Spleen (tissue), 13 donors: Measurements from ENCODE around the gene FCRL2. TPM values are rescaled to one million over a fixed set of nuclear protein-coding genes. Genes with fewer than 3 reads are reported as not detected.

Experiments used
- DNase-seq: peaks from one replicate; pipeline ENCODE4 v3.0.0-alpha.2; 2020
- H3K27ac ChIP-seq, 8 donors: fragments of 200-600 bp; sonication (generic) in 7 of 8; 1 replicate in 4 of 8; 2 replicates in 4 of 8; pipeline versions ENCODE4 v1.5.0 to v1.8.0; 2016 to 2021; ENCODE audit warnings: inconsistent platforms in 4 of 8, mild to moderate bottlenecking in 4 of 8, moderate library complexity in 1 of 8
- H3K27me3 ChIP-seq, 7 donors: fragments of 200-600 bp; sonication (generic) in 6 of 7; replicated peaks in 1 of 7; 1 replicate in 4 of 7; 2 replicates in 3 of 7; pipeline versions ENCODE4 v1.5.0 to v1.8.0; 2016 to 2021; ENCODE audit warnings: inconsistent platforms in 3 of 7, mild to moderate bottlenecking in 1 of 7
- H3K36me3 ChIP-seq, 6 donors: fragments of 200-600 bp; sonication (generic) in 5 of 6; 1 replicate in 4 of 6; 2 replicates in 2 of 6; pipeline versions ENCODE4 v1.5.0 to v1.8.0; 2016 to 2021; ENCODE audit warnings: inconsistent platforms in 2 of 6
- H3K4me1 ChIP-seq, 6 donors: fragments of 200-600 bp; sonication (generic) in 5 of 6; 1 replicate in 3 of 6; 2 replicates in 3 of 6; pipeline versions ENCODE4 v1.5.0 to v1.8.0; 2016 to 2021; ENCODE audit warnings: inconsistent platforms in 3 of 6
- H3K4me3 ChIP-seq, 8 donors: fragments of 200-600 bp; sonication (generic) in 7 of 8; 1 replicate in 4 of 8; 2 replicates in 4 of 8; pipeline versions ENCODE4 v1.5.0 to v1.8.0; 2016 to 2021; ENCODE audit warnings: inconsistent platforms in 4 of 8, mild to moderate bottlenecking in 4 of 8, moderate library complexity in 2 of 8
- H3K9me3 ChIP-seq, 8 donors: fragments of 200-600 bp; sonication (generic) in 7 of 8; 1 replicate in 4 of 8; 2 replicates in 4 of 8; pipeline versions ENCODE4 v1.5.0 to v1.8.0; 2016 to 2021; ENCODE audit warnings: inconsistent platforms in 4 of 8
- CTCF ChIP-seq, 11 experiments: fragments of 200-600 bp in 7 of 11; fragments of 450-650 bp in 4 of 11; sonication (generic) in 4 of 11; IDR thresholded peaks in 8 of 11; conservative IDR thresholded peaks in 3 of 11; 1 replicate in 7 of 11; 2 replicates in 4 of 11; pipeline versions ENCODE4 v1.4.0 to v1.8.0; 2016 to 2021; ENCODE audit warnings: antibody characterized with exemption in 11 of 11, inconsistent platforms in 4 of 11, mild to moderate bottlenecking in 1 of 11
- POLR2A ChIP-seq, 3 donors: fragments of 450-650 bp; IDR thresholded peaks; one replicate each; pipeline ENCODE4 v1.5.1; 2017; ENCODE audit warnings: antibody characterized with exemption in 3 of 3, mild to moderate bottlenecking in 1 of 3
- POLR2AphosphoS5 ChIP-seq, 3 donors: sonication (generic); formaldehyde crosslinking; IDR thresholded peaks; one replicate each; pipeline ENCODE4 v1.5.1; 2017; ENCODE audit warnings: antibody characterized with exemption in 3 of 3
- WGBS, 5 donors: extraction: QIAGEN DNeasy Blood & Tissue Kit in 3 of 5; methylation state at CpG; one replicate each; pipeline versions ENCODE4 v1.1.5 to v1.1.7; 2013 to 2018; 5-methylcytosine and 5-hydroxymethylcytosine counted together
- intact Hi-C: fragments of 100-400 bp; cut with DNase I; formaldehyde crosslinking; loops from one replicate; pipeline ENCODE4 v1.15.0; 2023; ENCODE audit warnings: low total_unique reads
- long read RNA-seq, 2 donors: transcript quantifications; one replicate each; lab custom pipeline, GENCODE V29; 2026
- polyA plus RNA-seq, 3 donors: library from polyadenylated mRNA; stranded (reverse); fragments of 200-250 nt; gene quantifications; one replicate each; pipeline ENCODE4 v1.2.1, GENCODE V29; 2013
- total RNA-seq, 7 donors: library from RNA; depleted of rRNA in 3 of 7; stranded (reverse); fragments of >200 nt in 3 of 7; fragmentation: NEBNext Ultra II Directional in 4 of 7; extraction: Animal tissue kit (Norgen Biotek cat#: 25700) in 4 of 7; gene quantifications; one replicate each; pipeline versions ENCODE4 v1.1.0 to v1.2.1, GENCODE V29; 2016 to 2021
- donor health status: healthy with polysubstance abuse.
- donor health status: DM: no; HTN: no; CAD: no; lungs with moderate emphysema.
- donor health status: DM: no; HTN: no; CAD: no.
- donor health status: Bipolar disorder and iron deficiency.
- donor health status: healthy.
- donor health status: DM: no; HTN: no; CAD: no.
- donor health status: DM: yes; HTN: yes; CAD: no.

The FCRL2 gene
- total RNA-seq, result 10 to 100 TPM; 32.9 to 71.1 (median 43.6) TPM
- 100 to 1,000 TPM in 1 of 3 donors, 10 to 100 TPM in 2; 93.1 to 236 (median 96.6) TPM for polyA plus RNA-seq
- long read RNA-seq, donor 1, full-length matches to known transcripts, result 1 of 1 reads
- long read RNA-seq, donor 1, partial matches to known transcripts, result 0 of 1 reads
- long read RNA-seq, donor 1, other reads (novel, unspliced or antisense), result 0 of 1 reads
- long read RNA-seq, donor 2, result 0 reads

- H3K4me3 ChIP-seq, result peak within 1 kb of the TSS; percentile 5 to 62 (median 22)
- H3K27ac ChIP-seq, result peak within 1 kb of the TSS in 6 of 8 donors; percentile 15 to 81 (median 60)
- TF ChIP-seq POLR2AphosphoS5 (IDR thresholded peaks at IDR 0.05) (no peak), POLR2A (IDR thresholded peaks at IDR 0.05) (peak in 1 of 3 donors; percentile 33), CTCF (IDR thresholded peaks at IDR 0.05 in 8 of 11, conservative IDR thresholded peaks at IDR 0.05 in 3 of 11) (no peak)
- WGBS, 5 donors, result 24 to 57% (median 40%) methylated on average over 1 of the region's 1 CpG
- H3K4me1 ChIP-seq, result peaks cover 3 to 87% (median 40%) of the 10 kb centered on the region in 6 donors
- intact Hi-C loops, result loop anchor here (10.0 kb wide), 1 partner anchor 202 kb away; no protein-coding TSS in a partner anchor
- DNase-seq, result no peak
- H3K9me3 ChIP-seq, result no peaks in the 10 kb centered on the region
- no peaks in the 10 kb centered on the region for H3K27me3 ChIP-seq
- H3K36me3 ChIP-seq, result no peaks in the 10 kb centered on the region
Measured at GRCh38 chr1:157776971-157777391, at the start of gene FCRL2. Gene FCRL2, minus strand, starts transcription at chr1:157777132. Its CDS starts 59 bp downstream, at chr1:157777073.

- WGBS, 5 donors, result 68 to 83% (median 75%) methylated on average over 2 of the region's 2 CpGs
- no peak for DNase-seq
- no peaks in the 10 kb centered on the region for H3K36me3 ChIP-seq
- TF ChIP-seq POLR2AphosphoS5 (IDR thresholded peaks at IDR 0.05), result no peak
- no peak for TF ChIP-seq CTCF (IDR thresholded peaks at IDR 0.05 in 8 of 11, conservative IDR thresholded peaks at IDR 0.05 in 3 of 11)
- TF ChIP-seq POLR2A (IDR thresholded peaks at IDR 0.05), result no peak
- H3K9me3 ChIP-seq, result peaks cover 0 to under 1% (median 0%) of the 10 kb centered on the region in 8 donors
- intact Hi-C loops, result no loop called here
- no peaks in the 10 kb centered on the region for H3K27me3 ChIP-seq
- peak overlapping the region in 7 of 8 donors; percentile 51 to 85 (median 81) for H3K27ac ChIP-seq
- peaks cover 0 to 26% (median 6%) of the 10 kb centered on the region in 6 donors for H3K4me1 ChIP-seq
- H3K4me3 ChIP-seq, result peak overlapping the region in 2 of 8 donors; percentile 20 to 64
Measured at GRCh38 chr1:157820299-157820698, 43.4 kb upstream of the FCRL2 start.

- intact Hi-C loops, result no loop called here
- peaks cover 0 to 5% (median 0%) of the 10 kb centered on the region in 8 donors for H3K9me3 ChIP-seq
- no peak for DNase-seq
- TF ChIP-seq POLR2A (IDR thresholded peaks at IDR 0.05) (peak in 2 of 3 donors; percentile 18 to 48), POLR2AphosphoS5 (IDR thresholded peaks at IDR 0.05) (peak in 2 of 3 donors; percentile 69 to 86), CTCF (IDR thresholded peaks at IDR 0.05 in 8 of 11, conservative IDR thresholded peaks at IDR 0.05 in 3 of 11) (no peak)
- H3K27me3 ChIP-seq, result no peaks in the 10 kb centered on the region
- H3K4me3 ChIP-seq, result peak within 1 kb of the TSS; percentile 10 to 64 (median 35)
- H3K4me1 ChIP-seq, result peaks cover 0 to 26% (median 6%) of the 10 kb centered on the region in 6 donors
- WGBS, 5 donors, result 18 to 42% (median 31%) methylated on average over 3 of the region's 3 CpGs
- peak within 1 kb of the TSS in 7 of 8 donors; percentile 51 to 85 (median 81) for H3K27ac ChIP-seq
- no peaks in the 10 kb centered on the region for H3K36me3 ChIP-seq
Measured at GRCh38 chr1:157819896-157820295, 43.0 kb upstream of the FCRL2 start, which contains the start of gene FCRL1. Gene FCRL1, minus strand, starts transcription at chr1:157820120. Its CDS starts 83 bp downstream, at chr1:157820037.

- no peak for TF ChIP-seq CTCF (IDR thresholded peaks at IDR 0.05 in 8 of 11, conservative IDR thresholded peaks at IDR 0.05 in 3 of 11)
- no peak for TF ChIP-seq POLR2AphosphoS5 (IDR thresholded peaks at IDR 0.05)
- TF ChIP-seq POLR2A (IDR thresholded peaks at IDR 0.05), result no peak
- Histone ChIP-seq H3K27ac (peak overlapping the region in 7 of 8 donors; percentile 51 to 85 (median 81)), H3K4me1 (peaks cover 0 to 26% (median 6%) of the 10 kb centered on the region in 6 donors), H3K9me3 (peaks cover 0 to 12% (median 6%) of the 10 kb centered on the region in 8 donors), H3K4me3 (peak overlapping the region; percentile 10 to 64 (median 35)), H3K27me3 (no peaks in the 10 kb centered on the region), H3K36me3 (no peaks in the 10 kb centered on the region)
- 56 to 70% (median 59%) methylated on average over 2 of the region's 2 CpGs for WGBS, 5 donors
- intact Hi-C loops, result no loop called here
- no peak for DNase-seq
Measured at GRCh38 chr1:157819215-157819614, 42.3 kb upstream of the FCRL2 start.
